ENCODE data around the gene CPA1.

GRCh38 chr7:130420943-130421578 lies 40.8 kb downstream of the CPA1 start:
- TF ChIP-seq CTCF (IDR thresholded peaks at IDR 0.05) (no peak), PREB (CRISPR knock-in tag; IDR thresholded peaks at IDR 0.05; ENCODE audit: borderline replicate concordance) (no peak), CREB1 (CRISPR knock-in tag; IDR thresholded peaks at IDR 0.05) (no peak), ZBTB21 (CRISPR knock-in tag; IDR thresholded peaks at IDR 0.05; ENCODE audit: borderline replicate concordance) (no peak), TCF7 (CRISPR knock-in tag; IDR thresholded peaks at IDR 0.05; ENCODE audit: low read depth) (no peak)

All from WTC11 (cell line).